SJCRH30 (cell line): ENCODE measurements around the gene C9. TPM values are rescaled to one million over a fixed set of nuclear protein-coding genes. Genes with fewer than 3 reads are reported as not detected.
"Not testable (repeated sequence)": the region's sequence is repeated elsewhere in the genome, so short reads cannot be mapped to it uniquely, and the experiment has no call there.

Experiments
- DNase-seq, 2 experiments: peaks; one replicate each; pipeline ENCODE4 v3.0.0-alpha.2; 2015 to 2020
- H3K27ac ChIP-seq: fragments of 250-450 bp; sonication (Bioruptor Pico); 2 replicates; pipeline ENCODE4 v1.5.1; 2020; ENCODE audit warnings: mild to moderate bottlenecking, moderate library complexity
- H3K27me3 ChIP-seq: fragments of 250-450 bp; sonication (Bioruptor Pico); 2 replicates; pipeline ENCODE4 v1.5.1; 2020; ENCODE audit warnings: mild to moderate bottlenecking, moderate library complexity
- H3K36me3 ChIP-seq: fragments of 250-450 bp; sonication (Bioruptor Pico); 2 replicates; pipeline ENCODE4 v1.5.1; 2020; ENCODE audit warnings: mild to moderate bottlenecking, moderate library complexity
- H3K4me1 ChIP-seq: fragments of 250-450 bp; sonication (Bioruptor Pico); 2 replicates; pipeline ENCODE4 v1.5.1; 2020; ENCODE audit warnings: mild to moderate bottlenecking, moderate library complexity
- H3K4me3 ChIP-seq: fragments of 250-450 bp; sonication (Bioruptor Pico); 2 replicates; pipeline ENCODE4 v1.5.1; 2020; ENCODE audit warnings: mild to moderate bottlenecking, moderate library complexity
- H3K9me3 ChIP-seq: fragments of 250-450 bp; sonication (Bioruptor Pico); replicated peaks from 2 replicates; pipeline ENCODE4 v1.5.1; 2020; ENCODE audit warnings: mild to moderate bottlenecking, moderate library complexity
- total RNA-seq: library from RNA; depleted of rRNA; stranded (reverse); fragments of >200 nt; shearing (Covaris generic); gene quantifications from 2 replicates; pipeline ENCODE4 v1.2.3, GENCODE V29; 2014

The C9 gene
- total RNA-seq, 1 experiment from 2014 or later, result not detected

GRCh38 chr5:39361306-39361705 is 3.0 kb downstream of the C9 start:
- H3K4me3 ChIP-seq, result no peak overlapping the region
- H3K9me3 ChIP-seq, result no peaks in the 10 kb centered on the region; the same call in 1 of the 2 replicates
- 0 out of 2 replicates have a peak, but pooled peaks cover 10% of the 10 kb centered on the region for H3K27me3 ChIP-seq
- no peak overlapping the region for H3K27ac ChIP-seq
- no peak for DNase-seq
- no peaks in the 10 kb centered on the region for H3K4me1 ChIP-seq
- no peaks in the 10 kb centered on the region for H3K36me3 ChIP-seq

DNA sequence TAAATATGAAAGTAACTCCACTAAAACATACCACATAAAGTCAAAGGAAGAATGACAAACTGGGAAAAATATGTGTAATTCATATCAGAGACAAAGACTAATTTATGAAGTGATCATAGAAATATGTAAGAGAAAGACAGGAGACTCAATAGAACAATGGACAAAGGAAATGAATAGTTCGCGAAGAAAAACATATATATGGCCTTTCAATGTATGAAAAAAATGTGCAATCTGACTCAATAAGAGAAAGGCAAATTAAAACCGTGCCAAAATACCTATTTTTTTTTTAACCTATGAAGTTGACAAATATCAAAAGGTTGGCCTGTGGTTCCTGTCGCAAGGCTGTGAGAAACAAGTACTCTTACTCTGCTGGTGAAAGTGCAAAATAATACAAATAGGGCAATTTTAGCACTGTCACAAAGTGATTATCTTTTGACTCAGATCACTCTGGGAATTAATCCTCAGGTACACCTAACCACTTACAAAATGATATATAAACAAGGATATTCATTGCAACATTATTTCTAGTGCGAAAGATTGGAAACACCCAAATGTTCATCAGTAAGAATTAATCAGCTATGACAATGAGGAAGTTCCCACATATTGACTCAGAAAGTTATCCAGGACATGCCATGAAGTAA is 3.7 kb downstream of the C9 start:
- Histone ChIP-seq H3K4me3 (no peak overlapping the region), H3K4me1 (no peaks in the 10 kb centered on the region), H3K27me3 (0 out of 2 replicates have a peak, but pooled peaks cover 10% of the 10 kb centered on the region), H3K9me3 (no peaks in the 10 kb centered on the region; the same call in 1 of the 2 replicates), H3K27ac (no peak overlapping the region), H3K36me3 (no peaks in the 10 kb centered on the region)
- DNase-seq, result no peak

DNA sequence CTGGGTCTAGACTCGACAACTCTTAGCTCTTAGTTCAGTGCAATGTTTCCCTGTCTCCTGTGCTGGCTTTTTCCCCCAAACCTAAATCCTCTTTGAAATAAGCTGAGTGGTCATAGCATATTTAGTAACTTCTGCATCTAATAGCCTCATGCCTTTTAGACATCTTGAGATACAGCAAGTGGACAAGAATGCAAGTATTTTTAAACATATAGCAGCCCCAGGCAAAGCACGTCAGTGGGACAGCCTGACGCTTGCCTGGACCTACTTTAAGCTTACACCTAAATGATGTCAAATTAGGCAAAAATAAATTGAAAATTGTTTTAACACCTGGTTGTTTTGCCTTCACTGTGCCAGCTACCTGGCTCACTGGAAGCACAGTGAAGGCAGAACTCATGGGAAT is 8.0 kb downstream of the C9 start:
- no peaks in the 10 kb centered on the region for H3K36me3 ChIP-seq
- H3K4me3 ChIP-seq, result no peak overlapping the region
- DNase-seq, result no peak
- H3K27me3 ChIP-seq, result no peaks in the 10 kb centered on the region
- H3K4me1 ChIP-seq, result no peaks in the 10 kb centered on the region
- no peak overlapping the region for H3K27ac ChIP-seq
- no peaks in the 10 kb centered on the region; the same call in 1 of the 2 replicates for H3K9me3 ChIP-seq

DNA sequence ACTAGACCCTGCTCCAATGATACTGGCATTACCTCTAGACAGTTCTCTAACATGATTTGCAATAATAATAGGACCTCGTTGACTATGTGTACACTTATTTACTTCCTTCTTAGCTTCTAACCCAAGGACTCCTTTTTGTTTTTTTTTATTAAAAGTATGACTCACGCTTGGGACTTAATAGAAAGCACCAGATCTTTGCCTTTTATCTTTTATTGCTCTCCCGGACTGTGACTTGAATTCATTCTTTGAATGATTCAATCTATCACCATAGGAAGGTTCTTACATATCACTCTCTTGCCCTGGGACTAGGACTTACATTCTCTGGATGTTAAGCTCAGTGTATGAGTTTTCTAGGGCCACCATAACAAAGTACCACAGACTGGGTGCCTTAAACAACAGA is 9.0 kb downstream of the C9 start:
- no peaks in the 10 kb centered on the region for H3K36me3 ChIP-seq
- no peaks in the 10 kb centered on the region for H3K4me1 ChIP-seq
- no peak overlapping the region for H3K4me3 ChIP-seq
- H3K27me3 ChIP-seq, result no peaks in the 10 kb centered on the region
- no peak overlapping the region for H3K27ac ChIP-seq
- H3K9me3 ChIP-seq, result no peaks in the 10 kb centered on the region; the same call in 1 of the 2 replicates
- no peak for DNase-seq

GRCh38 chr5:39353717-39354399 is 10.4 kb downstream of the C9 start:
- DNase-seq, result no peak
- Histone ChIP-seq H3K36me3 (no peaks in the 10 kb centered on the region), H3K27me3 (no peaks in the 10 kb centered on the region), H3K4me3 (no peak overlapping the region), H3K4me1 (no peaks in the 10 kb centered on the region), H3K9me3 (no peaks in the 10 kb centered on the region), H3K27ac (no peak overlapping the region)

DNA sequence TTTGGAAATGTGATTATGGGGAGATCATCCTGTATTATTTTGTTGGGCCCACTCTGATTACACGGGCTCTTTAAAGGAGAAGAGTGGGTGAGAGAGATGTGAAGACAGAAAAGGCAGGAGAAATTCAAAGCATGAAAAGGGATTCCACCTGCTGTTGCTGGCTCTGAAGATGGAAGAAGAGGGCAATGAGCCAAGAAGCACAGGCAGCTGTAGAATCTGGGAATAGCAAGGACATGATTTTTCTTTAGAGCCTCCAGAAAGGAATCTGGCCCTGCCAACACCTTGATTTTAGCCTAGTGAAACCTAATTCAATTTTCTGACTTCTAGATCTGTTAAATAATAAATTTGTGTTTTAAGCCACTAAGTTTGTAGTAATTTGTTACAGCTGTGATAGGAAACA is 11.3 kb downstream of the C9 start:
- Histone ChIP-seq H3K27ac (no peak overlapping the region), H3K9me3 (no peaks in the 10 kb centered on the region; the same call in 1 of the 2 replicates), H3K27me3 (no peaks in the 10 kb centered on the region), H3K36me3 (no peaks in the 10 kb centered on the region), H3K4me3 (no peak overlapping the region), H3K4me1 (no peaks in the 10 kb centered on the region)
- no peak for DNase-seq

DNA sequence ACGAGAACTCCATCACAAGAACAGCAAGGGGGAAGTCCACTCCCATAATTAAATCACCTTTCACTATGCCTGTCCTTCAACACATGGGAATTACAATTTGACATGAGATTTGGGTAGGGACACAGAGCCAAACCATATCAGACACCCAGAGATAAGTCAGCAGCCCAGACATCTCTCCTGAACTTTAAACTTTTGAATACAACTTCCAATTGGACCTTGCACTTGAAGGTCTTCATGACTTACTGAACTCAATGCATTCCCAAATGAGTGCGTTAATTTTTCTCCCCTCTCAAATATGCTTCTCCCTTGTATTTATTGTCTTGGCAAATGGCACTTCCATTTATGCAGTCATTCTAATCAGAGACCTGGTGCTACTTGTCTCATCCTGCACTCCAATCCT is 12.1 kb downstream of the C9 start:
- DNase-seq, result no peak
- no peaks in the 10 kb centered on the region for H3K36me3 ChIP-seq
- H3K4me3 ChIP-seq, result no peak overlapping the region
- H3K27ac ChIP-seq, result no peak overlapping the region
- no peaks in the 10 kb centered on the region for H3K4me1 ChIP-seq
- H3K27me3 ChIP-seq, result no peaks in the 10 kb centered on the region
- no peaks in the 10 kb centered on the region; the same call in 1 of the 2 replicates for H3K9me3 ChIP-seq

- Histone ChIP-seq H3K36me3 (no peaks in the 10 kb centered on the region), H3K4me3 (no peak overlapping the region), H3K9me3 (no peaks in the 10 kb centered on the region; the same call in 1 of the 2 replicates), H3K27ac (no peak overlapping the region), H3K4me1 (no peaks in the 10 kb centered on the region), H3K27me3 (no peaks in the 10 kb centered on the region)
- no peak for DNase-seq
Measured at GRCh38 chr5:39349484-39349883, 14.8 kb downstream of the C9 start.

DNA sequence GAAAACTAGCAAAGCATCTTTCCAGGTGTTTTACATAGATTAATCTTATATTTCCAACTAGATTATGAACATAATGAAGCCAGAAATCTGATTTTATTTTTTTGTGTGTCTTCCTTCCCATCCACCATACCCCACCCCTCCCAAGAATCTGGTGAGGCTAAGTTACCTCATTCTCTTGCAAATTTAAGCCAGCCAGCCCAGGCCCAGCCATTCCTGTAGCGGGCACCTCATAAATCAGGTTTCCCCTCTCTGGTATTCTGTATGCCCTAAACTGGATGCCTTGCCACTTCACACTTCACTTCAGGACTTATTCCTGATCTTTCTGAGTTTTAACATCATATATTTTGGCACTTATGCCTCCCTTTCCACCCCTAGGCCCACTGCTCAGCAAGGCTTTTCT is 21.8 kb downstream of the C9 start:
- no peak overlapping the region for H3K4me3 ChIP-seq
- H3K4me1 ChIP-seq, result no peaks in the 10 kb centered on the region
- H3K27me3 ChIP-seq, result 0 out of 2 replicates have a peak, but pooled peaks cover 1% of the 10 kb centered on the region
- no peak for DNase-seq
- H3K9me3 ChIP-seq, result no peaks in the 10 kb centered on the region; the same call in 1 of the 2 replicates
- no peak overlapping the region for H3K27ac ChIP-seq
- no peaks in the 10 kb centered on the region for H3K36me3 ChIP-seq

GRCh38 chr5:39341896-39342295 is 22.4 kb downstream of the C9 start:
- Histone ChIP-seq H3K9me3 (no peaks in the 10 kb centered on the region; the same call in 1 of the 2 replicates), H3K27ac (no peak overlapping the region), H3K36me3 (no peaks in the 10 kb centered on the region), H3K4me3 (no peak overlapping the region), H3K4me1 (no peaks in the 10 kb centered on the region), H3K27me3 (0 out of 2 replicates have a peak, but pooled peaks cover 3% of the 10 kb centered on the region)
- no peak for DNase-seq

- 0 out of 2 replicates have a peak, but pooled peaks cover 3% of the 10 kb centered on the region for H3K27me3 ChIP-seq
- no peaks in the 10 kb centered on the region for H3K9me3 ChIP-seq
- H3K4me1 ChIP-seq, result no peaks in the 10 kb centered on the region
- DNase-seq, result no peak
- H3K36me3 ChIP-seq, result no peaks in the 10 kb centered on the region
- H3K27ac ChIP-seq, result no peak overlapping the region
- no peak overlapping the region for H3K4me3 ChIP-seq
Measured at GRCh38 chr5:39340506-39340905, 23.8 kb downstream of the C9 start.

GRCh38 chr5:39337252-39337915 is 26.9 kb downstream of the C9 start:
- Histone ChIP-seq H3K27ac (no peak overlapping the region), H3K4me3 (no peak overlapping the region), H3K9me3 (peaks cover 4% of the 10 kb centered on the region; the same call in 1 of the 2 replicates), H3K4me1 (no peaks in the 10 kb centered on the region), H3K36me3 (no peaks in the 10 kb centered on the region), H3K27me3 (0 out of 2 replicates have a peak, but pooled peaks cover 3% of the 10 kb centered on the region)
- no peak for DNase-seq

- H3K36me3 ChIP-seq, H3K27ac ChIP-seq, H3K9me3 ChIP-seq, H3K4me1 ChIP-seq, H3K27me3 ChIP-seq, DNase-seq, H3K4me3 ChIP-seq: not testable (repeated sequence)
Measured at GRCh38 chr5:39334296-39334695, 30.0 kb downstream of the C9 start.

DNA sequence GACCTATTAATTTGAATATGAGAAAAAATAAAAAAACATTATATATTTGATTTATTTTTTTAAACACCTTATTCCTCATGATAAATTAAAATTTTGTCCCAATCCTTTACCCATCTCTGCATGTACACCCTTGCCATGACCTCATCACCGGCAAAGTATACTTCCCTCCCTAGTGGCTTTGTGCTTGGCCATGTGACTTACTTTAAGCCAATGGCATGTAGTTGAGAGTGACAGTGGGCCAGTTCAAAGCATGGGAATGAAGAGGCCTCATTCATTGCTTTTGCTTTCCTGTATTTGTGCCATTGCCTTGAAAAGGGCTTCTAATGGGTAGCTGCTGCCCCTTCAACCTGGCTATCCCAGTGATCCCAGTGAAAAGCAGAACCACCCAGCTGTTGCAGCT is 31.2 kb downstream of the C9 start:
- Histone ChIP-seq H3K27ac (no peak overlapping the region), H3K4me1 (no peaks in the 10 kb centered on the region)

GRCh38 chr5:39331861-39332381 is 32.4 kb downstream of the C9 start:
- peaks cover 4% of the 10 kb centered on the region; the same call in 1 of the 2 replicates for H3K9me3 ChIP-seq
- no peaks in the 10 kb centered on the region for H3K27me3 ChIP-seq
- H3K27ac ChIP-seq, result no peak overlapping the region
- no peak for DNase-seq
- H3K36me3 ChIP-seq, result no peaks in the 10 kb centered on the region
- H3K4me1 ChIP-seq, result no peaks in the 10 kb centered on the region
- no peak overlapping the region for H3K4me3 ChIP-seq

More for the DNA sequence above, 31.2 kb downstream of the C9 start:
- no peak overlapping the region for H3K4me3 ChIP-seq
- H3K9me3 ChIP-seq, result peaks cover 4% of the 10 kb centered on the region; the same call in 1 of the 2 replicates
- DNase-seq, result no peak
- H3K36me3 ChIP-seq, result no peaks in the 10 kb centered on the region
- 0 out of 2 replicates have a peak, but pooled peaks cover 3% of the 10 kb centered on the region for H3K27me3 ChIP-seq
